OCI-LY7 (cell line): Measurements from ENCODE around the gene PTTG1.

Source experiments
- EZH2phosphoT487 ChIP-seq: fragments of 200-600 bp; sonication (generic); IDR thresholded peaks from 2 replicates; pipeline ENCODE4 v1.6.1; 2018; ENCODE audit warnings: low read depth, borderline replicate concordance, mild to moderate bottlenecking, mixed run types, antibody characterized with exemption, low read length, moderate library complexity, mixed read lengths
- TF ChIP-seq, protein P1 (sequence below): fragments of 200-600 bp; sonication (generic); conservative IDR thresholded peaks from 2 replicates; pipeline ENCODE4 v1.5.1; 2014; ENCODE audit warnings: mild to moderate bottlenecking, antibody characterized with exemption, low read length, moderate library complexity, mixed read lengths

DNA sequence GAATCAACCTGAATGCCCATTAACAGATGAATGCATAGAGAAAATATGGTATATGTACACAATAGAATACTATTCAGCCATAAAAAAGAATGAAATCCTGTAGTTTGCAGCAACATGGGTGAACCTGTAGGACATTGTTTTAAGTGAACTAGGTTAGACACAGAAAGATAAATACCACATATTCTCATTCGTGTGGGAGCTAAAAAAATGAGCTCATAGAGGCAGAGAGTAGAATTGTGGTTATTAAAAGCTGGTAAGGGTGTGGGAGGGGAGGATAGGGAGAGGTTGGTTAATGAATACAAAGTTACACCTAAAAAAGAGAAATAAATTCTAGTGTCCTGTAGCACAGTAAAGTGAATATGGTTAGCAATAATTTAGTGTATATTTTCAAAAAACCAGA lies 23.5 kb downstream of the PTTG1 start:
- TF ChIP-seq, protein P1, sequence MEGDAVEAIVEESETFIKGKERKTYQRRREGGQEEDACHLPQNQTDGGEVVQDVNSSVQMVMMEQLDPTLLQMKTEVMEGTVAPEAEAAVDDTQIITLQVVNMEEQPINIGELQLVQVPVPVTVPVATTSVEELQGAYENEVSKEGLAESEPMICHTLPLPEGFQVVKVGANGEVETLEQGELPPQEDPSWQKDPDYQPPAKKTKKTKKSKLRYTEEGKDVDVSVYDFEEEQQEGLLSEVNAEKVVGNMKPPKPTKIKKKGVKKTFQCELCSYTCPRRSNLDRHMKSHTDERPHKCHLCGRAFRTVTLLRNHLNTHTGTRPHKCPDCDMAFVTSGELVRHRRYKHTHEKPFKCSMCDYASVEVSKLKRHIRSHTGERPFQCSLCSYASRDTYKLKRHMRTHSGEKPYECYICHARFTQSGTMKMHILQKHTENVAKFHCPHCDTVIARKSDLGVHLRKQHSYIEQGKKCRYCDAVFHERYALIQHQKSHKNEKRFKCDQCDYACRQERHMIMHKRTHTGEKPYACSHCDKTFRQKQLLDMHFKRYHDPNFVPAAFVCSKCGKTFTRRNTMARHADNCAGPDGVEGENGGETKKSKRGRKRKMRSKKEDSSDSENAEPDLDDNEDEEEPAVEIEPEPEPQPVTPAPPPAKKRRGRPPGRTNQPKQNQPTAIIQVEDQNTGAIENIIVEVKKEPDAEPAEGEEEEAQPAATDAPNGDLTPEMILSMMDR, result no peak
- TF ChIP-seq EZH2phosphoT487, result no peak
